ENCODE results near the gene C20orf204. TPM values are rescaled to one million over a fixed set of nuclear protein-coding genes. Genes with fewer than 3 reads are reported as not detected.

Gene C20orf204
- total and polyA plus RNA-seq, 7 donors, result 0.25 to 0.71 (median 0.52) TPM; not detected in 1

DNA sequence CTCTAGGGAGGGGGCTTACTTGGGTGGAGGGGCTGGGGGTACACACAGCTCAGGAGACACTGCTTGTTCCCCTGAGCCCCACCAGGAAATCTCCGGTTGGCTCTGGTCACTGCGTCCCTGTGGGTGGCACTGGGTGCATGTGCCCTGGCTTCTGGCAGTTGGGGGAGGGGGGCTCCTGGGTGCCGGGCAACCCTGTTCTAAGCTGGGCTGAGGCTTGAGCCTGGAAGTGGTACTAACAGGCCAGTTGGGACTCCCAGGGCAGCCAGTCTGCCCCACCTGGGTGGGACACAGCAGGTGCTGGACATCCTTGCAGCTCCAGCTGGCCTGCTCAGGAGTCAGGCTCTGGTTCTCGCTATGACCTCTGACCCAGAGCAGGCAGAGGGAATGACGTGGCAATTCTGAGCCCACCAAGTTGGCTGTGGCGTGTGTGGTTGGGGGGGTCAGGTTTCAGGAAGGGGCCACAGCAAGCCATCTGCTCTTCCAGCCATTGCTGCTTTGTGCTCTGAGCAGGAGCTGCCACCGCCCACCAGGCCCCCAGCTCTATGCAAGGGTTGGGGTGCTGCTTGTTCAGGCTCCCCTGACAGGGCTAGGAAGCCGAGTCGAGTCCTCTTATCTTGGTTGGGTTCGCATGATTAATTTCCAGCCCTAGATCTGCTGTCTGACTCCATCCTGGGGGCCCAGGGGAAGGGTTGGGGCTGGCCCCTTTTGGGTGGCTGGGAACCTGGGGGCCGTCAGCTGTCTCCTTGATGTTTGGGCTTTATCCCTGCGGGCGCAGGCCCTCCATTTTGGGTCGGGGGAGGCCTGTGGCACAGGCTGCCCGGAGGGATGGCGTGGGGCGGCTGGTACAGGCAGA, 590 bp downstream of the C20orf204 start:
- peaks cover 0 to 53% (median 14%) of the 10 kb centered on the region in 3 donors for H3K27me3 ChIP-seq (ENCODE audit: insufficient read depth in 3 of 3, low read length in 2 of 3)

DNA sequence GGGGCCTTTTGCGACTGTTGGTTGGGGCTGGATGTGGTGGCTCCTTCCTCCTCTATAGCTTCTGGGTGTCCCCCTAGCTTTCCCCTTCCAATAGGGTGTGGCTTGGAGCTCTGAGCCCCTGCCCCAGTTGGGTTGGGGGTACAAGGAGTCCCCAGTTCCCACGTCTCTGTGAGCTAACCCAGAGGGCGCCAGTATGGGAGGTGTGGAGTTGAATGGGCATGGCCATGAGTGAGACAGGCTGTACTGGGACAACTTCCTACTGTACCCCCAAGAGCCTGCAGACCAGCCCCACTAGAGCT, 1.2 kb downstream of the C20orf204 start:
- no peak for ATAC-seq
- Histone ChIP-seq H3K27me3 (ENCODE audit: insufficient read depth in 3 of 3, low read length in 2 of 3) (peaks cover 0 to 59% (median 17%) of the 10 kb centered on the region in 3 donors), H3K4me3 (no peak overlapping the region), H3K9me3 (no peaks in the 10 kb centered on the region), H3K36me3 (ENCODE audit: insufficient read depth in 1 of 2, low read depth in 1 of 2) (peaks cover 0 to 32% of the 10 kb centered on the region in 2 donors), H3K27ac (no peak overlapping the region), H3K4me1 (peaks cover 10% of the 10 kb centered on the region)
- DNase-seq, result no peak
- no peak for TF ChIP-seq CTCF (IDR thresholded peaks at IDR 0.05)
- intact Hi-C loops (cut with DNase I), result loop anchor here in 1 of 2 donors (5.0 kb wide), 1 partner anchor 85 kb away; no protein-coding TSS in a partner anchor
- WGBS, 3 donors, result 64 to 68% (median 66%) methylated on average over 3 of the region's 3 CpGs

More for the DNA sequence above, 590 bp downstream of the C20orf204 start:
- Histone ChIP-seq H3K27ac (no peak overlapping the region), H3K9me3 (no peaks in the 10 kb centered on the region), H3K36me3 (ENCODE audit: insufficient read depth in 1 of 2, low read depth in 1 of 2) (peaks cover 0 to 37% of the 10 kb centered on the region in 2 donors), H3K4me3 (no peak overlapping the region), H3K4me1 (peaks cover 10% of the 10 kb centered on the region)
- intact Hi-C loops (cut with DNase I), result loop anchor here in 1 of 2 donors (5.0 kb wide), 1 partner anchor 86 kb away; no protein-coding TSS in a partner anchor
- DNase-seq (no peak), ATAC-seq (no peak)
- 60 to 75% (median 61%) methylated on average over 15 to 17 of the region's 17 CpGs for WGBS, 3 donors
- TF ChIP-seq CTCF (IDR thresholded peaks at IDR 0.05), result no peak

DNA sequence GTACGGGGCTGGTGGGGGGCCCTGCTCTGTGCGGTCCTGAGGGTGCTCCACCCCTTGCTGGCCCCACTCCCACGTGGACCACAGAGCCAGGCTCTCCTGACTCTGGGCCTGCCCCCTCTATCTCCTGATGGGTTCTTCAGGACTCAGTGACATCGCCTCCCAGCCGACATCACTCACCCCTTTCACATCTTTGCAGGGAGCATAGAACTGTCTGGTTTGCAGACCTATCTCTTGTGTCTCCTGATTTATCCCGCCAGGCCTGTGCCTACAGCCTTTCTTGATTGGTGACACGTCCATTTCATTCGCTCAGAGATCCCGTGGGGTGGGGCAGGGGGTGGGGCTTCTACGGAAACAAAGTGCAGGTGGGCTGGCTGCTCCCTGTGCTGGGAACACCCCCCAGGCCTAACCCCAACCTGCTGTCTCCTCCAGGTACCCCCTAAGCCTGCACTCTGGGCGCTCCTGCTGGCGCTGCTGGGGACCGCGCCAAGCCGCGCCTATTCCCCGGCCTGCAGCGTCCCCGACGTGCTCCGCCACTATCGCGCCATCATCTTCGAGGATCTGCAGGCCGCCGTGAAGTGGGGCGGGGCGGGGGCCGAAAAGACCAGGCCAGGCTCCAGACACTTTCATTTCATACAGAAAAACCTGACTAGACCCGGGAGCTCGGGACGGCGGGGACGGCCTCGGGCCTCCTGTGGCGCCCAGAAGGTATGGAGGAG, 1.7 kb downstream of the C20orf204 start:
- no peak for ATAC-seq
- WGBS, 3 donors, result 7 to 8% (median 7%) methylated on average over 35 to 36 of the region's 36 CpGs
- intact Hi-C loops (cut with DNase I), result loop anchor here in 1 of 2 donors (5.0 kb wide), 1 partner anchor 85 kb away; no protein-coding TSS in a partner anchor
- Histone ChIP-seq H3K27ac (no peak overlapping the region), H3K4me3 (peak overlapping the region; percentile 67), H3K36me3 (ENCODE audit: insufficient read depth in 1 of 2, low read depth in 1 of 2) (peaks cover 0 to 26% of the 10 kb centered on the region in 2 donors), H3K4me1 (peaks cover 10% of the 10 kb centered on the region), H3K27me3 (ENCODE audit: insufficient read depth in 3 of 3, low read length in 2 of 3) (peaks cover 0 to 62% (median 21%) of the 10 kb centered on the region in 3 donors), H3K9me3 (no peaks in the 10 kb centered on the region)
- TF ChIP-seq CTCF (IDR thresholded peaks at IDR 0.05), result no peak
- DNase-seq, result no peak

- DNase-seq (no peak), ATAC-seq (peak in 3 of 4 donors; percentile 3 to 13 (median 5))
- 0 to 2% (median 1%) methylated on average over 21 to 30 of the region's 30 CpGs for WGBS, 3 donors
- peaks cover 10% of the 10 kb centered on the region for H3K4me1 ChIP-seq
- intact Hi-C loops (cut with DNase I), result loop anchor here in 1 of 2 donors (5.0 kb wide), 1 partner anchor 84 kb away; no protein-coding TSS in a partner anchor
- peak overlapping the region; percentile 67 for H3K27ac ChIP-seq
- H3K4me3 ChIP-seq, result peak overlapping the region; percentile 67
- peaks cover 0 to 66% (median 21%) of the 10 kb centered on the region in 3 donors for H3K27me3 ChIP-seq (ENCODE audit: insufficient read depth in 3 of 3, low read length in 2 of 3)
- no peak for TF ChIP-seq CTCF (IDR thresholded peaks at IDR 0.05)
- peaks cover 0 to 21% of the 10 kb centered on the region in 2 donors for H3K36me3 ChIP-seq (ENCODE audit: insufficient read depth in 1 of 2, low read depth in 1 of 2)
- no peaks in the 10 kb centered on the region for H3K9me3 ChIP-seq
Observed at GRCh38 chr20:64038224-64038564, 2.2 kb downstream of the C20orf204 start.
